HG03045 (cell line): ENCODE measurements around the gene SPATS2L.
A peak's percentile ranks its signal among the peaks of the same experiment; 100 is the strongest.

ENCODE experiments used
- ATAC-seq: cut with Tn5 transposase; IDR thresholded peaks from one replicate; pipeline ENCODE4 v1.9.1; 2021; ENCODE audit warnings: mild to moderate bottlenecking, moderate library complexity; ENCODE audit not compliant: unreplicated experiment

Gene SPATS2L

GRCh38 chr2:200490001-200490400 is 183.5 kb downstream of the SPATS2L start:
- ATAC-seq, result no peak

- ATAC-seq, result no peak
Observed at GRCh38 chr2:200492656-200493055, 186.2 kb downstream of the SPATS2L start.

- no peak for ATAC-seq
Observed at GRCh38 chr2:200494048-200494447, 187.6 kb downstream of the SPATS2L start.

- ATAC-seq, result no peak
Observed at GRCh38 chr2:200496696-200497095, 190.2 kb downstream of the SPATS2L start.

GRCh38 chr2:200498402-200499162 is 192.1 kb downstream of the SPATS2L start:
- ATAC-seq, result no peak

- no peak for ATAC-seq
Observed at GRCh38 chr2:200502196-200502595, 195.7 kb downstream of the SPATS2L start.

- no peak for ATAC-seq
Observed at GRCh38 chr2:200506679-200507078, 200.2 kb downstream of the SPATS2L start.

- ATAC-seq, result no peak
Observed at GRCh38 chr2:200507179-200507578, 200.7 kb downstream of the SPATS2L start.

GRCh38 chr2:200509235-200509611 is 202.7 kb downstream of the SPATS2L start:
- ATAC-seq, result peak; percentile 5

- peak; percentile 99 for ATAC-seq
Observed at GRCh38 chr2:200509612-200510433, 203.3 kb downstream of the SPATS2L start, which contains the start of gene KCTD18. Gene KCTD18 (minus strand): TSS chr2:200510068. CDS start chr2:200507016, 3,052 bp downstream.

GRCh38 chr2:200515155-200515554 is 208.7 kb downstream of the SPATS2L start:
- no peak for ATAC-seq

GRCh38 chr2:200523158-200523557 is 216.7 kb downstream of the SPATS2L start:
- ATAC-seq, result no peak

- no peak for ATAC-seq
Observed at GRCh38 chr2:200523604-200524003, 217.1 kb downstream of the SPATS2L start.

- no peak for ATAC-seq
Observed at GRCh38 chr2:200525066-200525465, 218.6 kb downstream of the SPATS2L start.

- ATAC-seq, result no peak
Observed at GRCh38 chr2:200525551-200525881, 219.0 kb downstream of the SPATS2L start.

GRCh38 chr2:200525882-200526651 is 219.6 kb downstream of the SPATS2L start, which contains the start of gene SGO2:
Gene SGO2 (plus strand): TSS chr2:200526207. CDS start chr2:200532976, 6,769 bp downstream.
- ATAC-seq, result peak; percentile 100

- ATAC-seq, result no peak
Observed at GRCh38 chr2:200528228-200528627, 221.7 kb downstream of the SPATS2L start.
